T-helper 1 cell treated with Interleukin-12 subunit alpha and Interleukin-12 subunit beta and Interleukin-4 antibody, amounts not matched to agents 30 ng/mL and 1 ng/mL, for 36 hours (primary cell): ENCODE measurements around the gene ADCY5. TPM values are rescaled to one million over a fixed set of nuclear protein-coding genes. Genes with fewer than 3 reads are reported as not detected.

Experiments
- intact Hi-C: fragments of 100-400 bp; cut with micrococcal nuclease; formaldehyde crosslinking; loops from one replicate; pipeline ENCODE4 v1.15.1; 2024
- total RNA-seq: library from RNA; stranded (reverse); gene quantifications from 2 replicates; pipeline ENCODE4 v1.2.3, GENCODE V29; 2022

The ADCY5 gene
- total RNA-seq, 1 donor from 2014 or later: not detected

GRCh38 chr3:123371426-123371825 lies 77.5 kb downstream of the ADCY5 start:
- intact Hi-C loops: no loop called here

- intact Hi-C loops: no loop called here
These were observed 78.1 kb downstream of the ADCY5 start for GRCh38 chr3:123370819-123371218.

- intact Hi-C loops: no loop called here
These were observed 79.8 kb downstream of the ADCY5 start for GRCh38 chr3:123369085-123369484.

GRCh38 chr3:123367467-123368154 lies 81.3 kb downstream of the ADCY5 start:
- intact Hi-C loops: no loop called here

GRCh38 chr3:123365450-123366143 lies 83.3 kb downstream of the ADCY5 start:
- intact Hi-C loops: no loop called here

- intact Hi-C loops: no loop called here
These were observed 87.8 kb downstream of the ADCY5 start for GRCh38 chr3:123361071-123361470.

GRCh38 chr3:123357275-123357674 lies 91.6 kb downstream of the ADCY5 start:
- intact Hi-C loops: no loop called here

- intact Hi-C loops: no loop called here
These were observed 95.0 kb downstream of the ADCY5 start for GRCh38 chr3:123353850-123354233.

GRCh38 chr3:123353227-123353849 lies 95.6 kb downstream of the ADCY5 start:
- intact Hi-C loops: no loop called here

GRCh38 chr3:123352134-123352554 lies 96.7 kb downstream of the ADCY5 start:
- intact Hi-C loops: no loop called here

- intact Hi-C loops: no loop called here
These were observed 97.4 kb downstream of the ADCY5 start for GRCh38 chr3:123351501-123351900.

- intact Hi-C loops: no loop called here
These were observed 97.9 kb downstream of the ADCY5 start for GRCh38 chr3:123350971-123351370.

GRCh38 chr3:123349566-123350435 lies 99.1 kb downstream of the ADCY5 start:
- intact Hi-C loops: no loop called here

- intact Hi-C loops: no loop called here
These were observed 99.7 kb downstream of the ADCY5 start for GRCh38 chr3:123349201-123349535.

- intact Hi-C loops: no loop called here
These were observed 100.3 kb downstream of the ADCY5 start for GRCh38 chr3:123348471-123349200.

- intact Hi-C loops: no loop called here
These were observed 101.1 kb downstream of the ADCY5 start for GRCh38 chr3:123347691-123348264.

- intact Hi-C loops: no loop called here
These were observed 101.7 kb downstream of the ADCY5 start for GRCh38 chr3:123347205-123347604.

- intact Hi-C loops: no loop called here
These were observed 102.9 kb downstream of the ADCY5 start for GRCh38 chr3:123346021-123346420.

GRCh38 chr3:123344907-123345594 lies 103.8 kb downstream of the ADCY5 start:
- intact Hi-C loops: no loop called here
